H7 (cell line): ENCODE results near the gene MIB2. TPM values are rescaled to one million over a fixed set of nuclear protein-coding genes. Genes with fewer than 3 reads are reported as not detected.
A peak's percentile ranks its signal among the peaks of the same experiment; 100 is the strongest.

Experiments used
- DNase-seq: peaks from one replicate; pipeline ENCODE4 v3.0.0; 2012
- H3K27me3 ChIP-seq: 2 replicates; pipeline ENCODE4 v1.6.0; 2011; ENCODE audit warnings: mild to moderate bottlenecking, low read length; ENCODE audit not compliant: control insufficient read depth, insufficient read depth
- H3K36me3 ChIP-seq: replicated peaks from 2 replicates; pipeline ENCODE4 v1.5.1; 2011; ENCODE audit warnings: low read length; ENCODE audit not compliant: control insufficient read depth, insufficient read depth
- H3K4me3 ChIP-seq: 2 replicates; pipeline ENCODE4 v1.5.1; 2011; ENCODE audit warnings: low read depth, mild to moderate bottlenecking, control low read depth, low read length, moderate library complexity; ENCODE audit not compliant: insufficient read depth
- total RNA-seq: library from RNA; depleted of rRNA; stranded (reverse); fragments of >200 nt; shearing (Covaris generic); gene quantifications from 2 replicates; pipeline ENCODE4 v1.2.3, GENCODE V29; 2014; rRNA removed

The MIB2 gene
- 45.7 and 89.0 TPM in 2 replicates for total RNA-seq

DNA sequence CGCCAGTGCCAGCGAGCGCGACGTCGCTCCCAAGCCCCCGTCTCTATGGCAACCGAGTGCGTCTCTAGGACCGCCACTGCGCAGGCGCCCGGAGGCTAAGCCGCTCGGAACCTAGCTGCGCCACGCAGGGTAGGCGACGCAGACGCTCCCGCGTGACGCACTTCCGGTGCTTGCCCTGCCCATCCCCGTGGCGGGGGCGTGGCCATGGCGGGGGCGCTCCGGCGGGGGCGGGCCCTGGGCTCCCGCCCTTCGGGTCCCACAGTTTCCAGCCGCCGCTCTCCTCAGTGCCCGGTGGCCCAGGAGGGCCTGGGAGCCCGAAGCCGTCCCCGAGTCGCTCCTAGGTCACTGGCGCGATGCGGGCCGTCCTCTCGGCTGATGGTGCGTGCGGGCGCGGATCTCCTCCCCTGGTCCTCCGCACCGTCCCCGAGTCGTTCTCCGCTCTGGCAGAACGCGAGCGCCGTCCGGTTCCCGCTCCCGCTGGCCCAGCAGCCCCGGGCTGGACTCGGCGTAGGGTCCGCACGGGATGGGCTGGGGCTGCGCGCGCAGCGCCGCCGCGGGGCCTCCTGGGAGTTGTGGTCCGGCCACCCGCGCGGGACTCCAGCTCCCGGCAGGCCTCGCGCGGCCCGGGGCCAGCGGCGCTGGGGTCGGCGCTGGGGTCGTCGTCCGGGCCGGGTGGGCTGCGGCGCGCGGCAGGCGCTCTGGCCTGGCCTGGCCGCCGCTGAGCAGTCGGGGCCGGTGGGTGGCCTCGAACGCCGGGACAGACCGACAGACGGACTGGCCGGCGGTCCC, at the start of gene MIB2:
MIB2 (plus strand) TSS at position 245 of the 789 bp plus-strand sequence. CDS start 7,953 bp downstream, outside the sequence.
- Histone ChIP-seq H3K27me3 (no peaks in the 10 kb centered on the region), H3K36me3 (peaks cover 1% of the 10 kb centered on the region; the same call in 1 of the 2 replicates), H3K4me3 (peak within 1 kb of the TSS; percentile 100)

DNA sequence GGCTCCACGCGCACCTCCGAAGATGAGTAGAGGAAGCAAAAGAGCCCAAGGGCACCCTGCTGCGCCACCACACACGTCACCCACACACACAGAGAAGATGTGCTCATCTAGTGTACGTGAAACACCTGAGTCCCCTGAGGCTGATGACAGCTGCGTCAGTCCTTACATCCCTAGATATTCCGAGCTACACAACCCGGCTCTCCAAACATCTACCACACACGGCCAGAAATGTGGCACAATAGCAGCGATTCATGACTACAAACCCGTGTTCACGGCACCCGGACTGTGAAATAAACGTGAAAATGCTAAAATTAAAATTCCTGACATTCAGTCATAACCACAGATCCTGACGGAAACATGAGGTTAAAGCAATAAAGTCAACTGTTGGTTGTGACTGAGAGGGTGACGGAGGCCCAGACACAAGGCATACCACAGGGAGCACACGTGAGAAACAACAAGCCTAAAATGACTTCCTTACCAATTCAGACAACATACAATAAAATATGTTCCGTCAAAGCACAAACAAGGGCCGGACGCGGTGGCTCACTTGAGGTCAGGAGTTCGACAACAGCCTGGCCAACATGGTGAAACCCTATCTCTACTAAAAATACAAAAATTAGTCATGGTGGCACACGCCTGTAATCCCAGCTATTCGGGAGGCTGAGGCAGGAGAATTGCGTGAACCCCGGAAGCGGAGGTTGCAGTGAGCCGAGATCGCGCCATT, 48.0 kb upstream of the MIB2 start:
- no peak for DNase-seq
- Histone ChIP-seq H3K27me3 (no peaks in the 10 kb centered on the region), H3K4me3 (no peak overlapping the region), H3K36me3 (peaks cover 18% of the 10 kb centered on the region)

More for the DNA sequence above, at the start of gene MIB2:
- DNase-seq, result peak; percentile 100

DNA sequence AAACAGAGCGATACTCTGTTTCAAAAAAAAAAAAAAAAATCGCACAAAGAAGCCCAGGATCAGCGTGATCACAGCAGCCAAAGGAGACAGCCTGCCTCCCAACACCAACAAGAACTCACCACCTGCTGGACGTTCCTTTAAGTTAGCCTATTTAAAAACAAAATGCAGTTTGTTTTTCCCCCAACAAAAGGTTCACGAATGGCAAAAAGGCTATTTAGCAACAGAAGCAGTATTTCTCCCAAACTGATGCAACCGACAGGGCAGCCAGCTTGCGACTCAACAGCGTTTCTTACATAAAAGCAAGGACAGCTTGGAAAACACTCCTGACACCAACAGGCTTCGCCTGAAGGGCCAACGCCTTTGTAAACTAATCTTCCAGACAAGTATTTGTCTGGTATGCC, 47.4 kb upstream of the MIB2 start:
- Histone ChIP-seq H3K4me3 (no peak overlapping the region), H3K27me3 (no peaks in the 10 kb centered on the region), H3K36me3 (peaks cover 13% of the 10 kb centered on the region)
- DNase-seq, result peak; percentile 57

DNA sequence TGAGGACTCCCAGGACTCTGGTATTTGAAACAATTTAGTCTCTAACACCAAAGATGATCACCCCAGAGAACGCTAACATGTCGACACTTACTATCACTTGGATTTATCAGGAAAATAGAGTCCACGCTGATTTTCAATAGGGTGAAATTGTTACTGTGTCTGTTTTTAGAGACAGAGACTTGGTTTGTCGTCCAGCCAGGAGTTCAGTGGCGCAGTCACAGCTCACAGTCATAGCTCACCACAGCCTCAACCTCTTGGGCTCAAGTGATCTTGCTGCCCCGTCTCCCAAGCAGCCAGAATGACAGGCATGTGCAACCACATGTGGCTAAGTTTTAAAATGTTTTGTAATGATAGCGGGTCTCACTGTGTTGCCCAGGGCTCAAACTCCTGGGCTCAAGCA, 46.0 kb upstream of the MIB2 start:
- Histone ChIP-seq H3K4me3 (no peak overlapping the region), H3K27me3 (no peaks in the 10 kb centered on the region), H3K36me3 (peaks cover 3% of the 10 kb centered on the region)
- no peak for DNase-seq

DNA sequence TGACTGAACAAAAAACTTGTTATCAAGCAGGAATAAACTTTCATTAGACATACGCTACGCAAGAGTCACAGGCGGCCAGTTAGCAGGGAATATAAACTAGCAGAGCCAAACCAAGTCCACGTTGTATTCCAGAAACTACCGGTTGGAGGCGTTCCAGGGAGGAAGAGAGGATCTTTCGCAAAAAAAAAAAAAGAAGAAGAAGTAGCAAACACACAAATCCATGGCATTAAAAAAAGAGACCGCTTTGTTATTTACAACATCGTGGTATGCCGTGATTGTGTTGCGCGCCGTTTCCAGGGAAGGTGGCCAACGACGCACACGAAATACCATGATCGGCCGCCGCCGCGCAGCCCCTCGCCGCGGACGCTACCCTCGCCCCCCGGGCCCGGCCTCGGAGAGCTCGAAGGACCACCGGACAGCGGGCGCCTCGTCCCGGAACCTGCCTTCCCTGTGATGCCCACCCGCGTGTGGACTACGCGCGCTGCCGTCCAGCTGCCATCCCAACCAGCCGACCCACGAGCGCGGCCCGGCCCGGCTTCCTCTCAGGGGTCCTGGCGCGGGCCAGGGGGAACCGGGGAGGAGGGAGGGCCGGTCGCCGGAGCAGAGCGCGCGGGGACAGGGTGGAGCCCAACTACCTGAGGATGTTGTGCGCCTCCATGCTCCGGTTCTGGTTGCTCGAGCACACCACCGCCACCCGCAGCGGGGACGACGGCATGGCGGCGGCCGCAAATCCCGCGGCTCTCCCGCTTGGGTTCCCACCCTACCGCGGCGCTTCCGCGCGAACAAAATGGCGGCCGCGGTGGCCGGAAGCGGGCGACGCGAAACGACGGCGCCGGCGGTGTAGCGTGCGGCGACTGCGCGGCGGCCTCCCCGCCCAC, 41.2 kb upstream of the MIB2 start:
- H3K4me3 ChIP-seq, result peak overlapping the region; percentile 100
- H3K36me3 ChIP-seq, result no peaks in the 10 kb centered on the region; the same call in 1 of the 2 replicates
- no peaks in the 10 kb centered on the region; the same call in 1 of the 2 replicates for H3K27me3 ChIP-seq
- DNase-seq, result peak; percentile 95

DNA sequence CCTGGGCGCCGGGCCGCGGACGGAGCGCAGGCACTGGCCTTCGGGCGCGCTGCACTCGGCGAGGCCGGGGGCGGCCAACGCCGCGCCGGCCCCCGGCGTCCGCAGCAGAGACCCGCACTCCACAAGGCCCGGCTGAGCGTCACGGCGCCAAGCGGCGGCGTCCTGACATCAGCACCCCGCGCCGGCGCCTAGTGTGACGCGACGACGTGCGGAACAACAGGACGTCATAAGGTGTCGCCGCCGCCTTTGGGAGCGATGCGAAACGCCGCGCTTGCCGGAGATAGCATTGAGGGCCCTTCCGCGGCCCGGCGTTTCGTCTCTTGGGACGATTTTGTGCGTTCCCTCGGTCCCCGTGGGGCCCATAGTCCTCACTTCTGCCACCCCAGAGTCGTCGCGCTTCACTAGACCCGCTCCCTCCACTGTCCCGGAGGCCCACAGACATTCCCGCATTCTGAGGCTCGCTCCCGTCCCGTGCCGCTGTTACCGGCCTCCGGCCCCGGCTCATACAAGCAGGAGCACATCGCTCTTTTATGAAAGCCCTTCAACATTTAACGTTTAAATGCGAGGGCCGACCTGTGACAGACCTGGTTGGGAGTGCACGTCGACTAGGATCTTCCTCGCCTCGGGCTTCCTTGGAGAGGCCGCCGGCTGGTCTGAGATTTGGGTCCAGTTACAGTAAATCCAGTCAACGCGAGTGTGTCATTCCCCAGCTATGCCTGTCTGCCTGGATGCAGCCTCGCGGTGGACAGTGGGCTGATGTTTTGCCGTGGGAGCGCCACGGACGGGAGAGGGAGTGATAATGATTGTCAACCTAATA, 40.4 kb upstream of the MIB2 start, which contains the start of gene SSU72:
SSU72 (minus strand) TSS at position 143 of the 817 bp plus-strand sequence. CDS start 306 bp downstream, outside the sequence.
- Histone ChIP-seq H3K36me3 (no peaks in the 10 kb centered on the region), H3K27me3 (no peaks in the 10 kb centered on the region; the same call in 1 of the 2 replicates)
- DNase-seq, result peak; percentile 98

DNA sequence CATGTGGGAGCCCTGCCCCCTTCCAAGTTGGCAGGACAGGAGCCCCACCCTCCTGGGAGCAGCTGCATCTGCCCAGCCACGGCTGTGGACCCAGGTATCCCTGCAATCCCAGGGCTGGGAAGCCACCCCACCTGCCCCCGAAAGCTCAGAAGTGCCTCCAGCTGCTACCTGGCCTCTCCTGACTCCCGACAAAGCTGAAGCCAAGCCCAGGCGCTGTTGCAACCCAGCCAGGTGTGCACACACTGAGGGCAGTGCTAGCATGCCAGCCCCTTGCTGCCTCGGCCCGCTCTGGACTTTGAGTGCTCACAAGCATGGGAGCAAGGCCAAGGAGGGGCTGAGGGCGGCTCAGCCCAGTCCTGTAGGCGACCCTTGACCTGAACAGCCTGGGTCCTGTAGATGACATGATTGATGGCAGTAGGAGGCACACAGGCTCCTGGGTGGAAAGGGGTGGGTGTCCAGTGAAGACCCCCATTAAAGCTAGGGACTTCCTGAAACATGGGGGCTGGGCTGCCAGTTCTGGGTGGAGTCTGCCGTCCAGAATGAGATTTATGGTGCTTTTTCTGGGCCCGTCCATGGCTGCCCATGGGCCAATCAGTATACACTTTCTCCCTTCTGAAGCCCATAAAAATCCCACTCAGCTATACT, 37.8 kb upstream of the MIB2 start:
- Histone ChIP-seq H3K4me3 (no peak overlapping the region), H3K27me3 (no peaks in the 10 kb centered on the region; the same call in 1 of the 2 replicates), H3K36me3 (no peaks in the 10 kb centered on the region)
- no peak for DNase-seq

More for the DNA sequence above, 40.4 kb upstream of the MIB2 start, which contains the start of gene SSU72:
- H3K4me3 ChIP-seq, result peak within 1 kb of the TSS; percentile 100

DNA sequence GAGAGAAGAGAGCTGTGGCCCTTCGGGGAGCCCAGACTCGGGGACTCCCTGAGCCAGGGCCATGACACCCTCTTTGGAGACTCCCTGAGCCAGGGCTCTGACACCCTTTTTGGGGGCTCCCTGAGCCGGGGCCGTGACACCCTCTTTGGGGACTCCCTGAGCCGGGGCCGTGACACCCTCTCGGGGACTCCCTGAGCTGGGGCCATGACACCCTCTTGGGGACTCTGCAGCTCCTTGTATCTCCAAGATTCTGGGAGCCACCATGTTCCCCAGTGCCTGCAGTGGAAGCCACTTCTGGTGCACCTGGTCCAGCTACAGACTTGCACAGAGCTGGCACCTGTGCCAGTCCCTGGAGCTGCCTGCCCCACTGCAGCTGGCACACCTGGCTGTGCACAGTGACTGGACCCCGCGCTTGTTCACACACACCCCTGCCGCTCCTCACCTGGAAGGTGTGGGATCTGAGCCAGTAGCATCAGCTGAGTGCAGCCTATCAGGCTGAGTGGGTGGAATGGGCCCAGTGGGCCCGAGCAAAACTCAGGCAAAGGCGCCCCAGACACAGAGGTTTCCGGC, 36.8 kb upstream of the MIB2 start:
- no peak overlapping the region for H3K4me3 ChIP-seq
- H3K27me3 ChIP-seq, result no peaks in the 10 kb centered on the region; the same call in 1 of the 2 replicates
- no peak for DNase-seq
- H3K36me3 ChIP-seq, result no peaks in the 10 kb centered on the region

DNA sequence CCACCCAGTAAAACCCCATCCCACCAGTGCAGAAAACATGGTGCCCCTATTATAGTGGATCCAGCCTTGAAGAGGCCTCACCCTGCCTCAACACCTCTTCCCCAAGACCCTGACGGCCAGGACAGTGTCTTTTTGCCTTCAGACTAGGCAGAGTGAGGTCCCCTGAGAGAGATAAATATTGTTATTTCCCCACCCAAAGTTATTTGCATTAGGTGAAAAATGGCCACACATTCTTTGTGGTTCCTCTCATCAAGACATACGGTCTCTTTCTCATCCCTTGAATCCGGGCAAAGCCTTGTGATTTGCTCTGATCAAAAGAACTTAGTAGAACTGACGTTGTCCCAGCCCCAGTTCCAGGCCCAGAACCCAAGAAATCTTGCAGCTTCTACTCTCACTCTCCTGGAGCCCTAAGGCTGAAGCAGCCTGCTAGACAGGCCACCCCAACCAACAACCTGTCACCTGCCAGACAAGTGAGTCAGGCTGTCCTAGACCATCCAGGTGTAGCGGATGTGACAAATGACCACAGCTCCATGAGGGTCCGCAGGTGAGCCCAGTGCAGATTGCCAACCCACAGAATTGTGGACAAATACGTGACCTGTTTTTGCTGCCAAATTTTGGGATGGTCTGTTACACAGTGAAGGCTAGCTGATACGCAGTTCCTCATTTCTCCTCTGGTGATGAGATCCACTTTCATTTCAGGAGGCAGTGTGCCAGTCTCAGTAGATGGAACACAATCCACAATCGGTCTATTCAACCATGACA, 32.5 kb upstream of the MIB2 start:
- no peaks in the 10 kb centered on the region for H3K36me3 ChIP-seq
- DNase-seq, result no peak
- no peak overlapping the region for H3K4me3 ChIP-seq
- no peaks in the 10 kb centered on the region; the same call in 1 of the 2 replicates for H3K27me3 ChIP-seq

DNA sequence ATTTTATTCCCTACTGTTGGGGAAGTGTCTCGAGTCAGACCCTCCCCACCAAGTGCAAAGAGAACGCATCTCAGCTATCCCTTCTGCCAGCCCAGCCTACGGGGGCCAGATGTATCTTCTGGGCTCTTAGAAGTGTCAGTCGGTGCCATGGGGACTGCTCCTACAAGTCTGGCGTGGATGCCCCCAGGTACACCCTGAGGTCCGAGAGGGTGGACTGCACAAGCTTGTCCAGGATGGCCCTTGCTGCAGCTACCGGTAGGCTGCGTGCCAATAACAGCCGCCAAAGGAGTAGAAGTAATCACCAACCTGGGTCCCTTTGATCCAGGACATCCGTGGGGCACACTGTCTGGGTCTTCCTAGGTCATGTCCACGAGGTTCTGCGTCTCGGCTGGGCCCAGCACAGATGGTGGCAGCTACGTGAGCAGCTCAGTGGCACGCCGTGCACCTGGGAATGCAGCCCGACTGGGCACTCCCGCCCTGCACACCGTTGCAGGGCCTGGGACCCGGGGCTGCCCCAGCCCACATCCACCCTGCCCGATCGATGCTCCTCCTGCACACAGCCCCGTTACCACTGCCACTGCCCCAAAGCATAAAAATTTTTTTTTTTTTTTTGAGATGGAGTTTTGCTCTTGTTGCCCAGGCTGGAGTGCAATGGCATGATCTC, 31.8 kb upstream of the MIB2 start:
- Histone ChIP-seq H3K27me3 (no peaks in the 10 kb centered on the region; the same call in 1 of the 2 replicates), H3K36me3 (no peaks in the 10 kb centered on the region), H3K4me3 (no peak overlapping the region)
- DNase-seq, result no peak

DNA sequence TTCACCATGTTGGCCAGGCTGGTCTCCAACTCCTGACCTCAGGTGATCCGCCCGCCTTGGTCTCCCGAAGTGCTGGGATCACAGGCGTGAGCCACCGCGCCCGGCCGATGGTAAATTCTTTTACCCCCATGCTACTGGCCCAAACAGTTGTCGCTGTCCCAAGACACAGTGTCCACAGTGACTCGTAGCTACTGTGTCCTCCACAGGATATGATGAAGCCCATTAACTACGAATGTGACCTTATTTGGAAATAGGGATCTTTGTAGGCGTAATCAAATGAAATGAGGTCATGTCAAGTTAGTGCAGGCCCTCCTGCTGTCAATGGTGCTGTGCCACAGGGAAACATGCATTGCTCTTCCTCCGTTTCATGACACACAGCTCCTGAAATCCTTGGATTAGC, 23.8 kb upstream of the MIB2 start:
- Histone ChIP-seq H3K36me3 (no peaks in the 10 kb centered on the region), H3K4me3 (no peak overlapping the region), H3K27me3 (no peaks in the 10 kb centered on the region)
- DNase-seq, result no peak
